HepG2 (cell line): ENCODE measurements around the gene PRRC1. TPM values are rescaled to one million over a fixed set of nuclear protein-coding genes. Genes with fewer than 3 reads are reported as not detected.

Source experiments
- ATAC-seq: fragments of 200-7000 bp; cut with Tn5 transposase; 3 replicates; pipeline ENCODE4 v1.9.1; 2020; ENCODE audit warnings: mild to moderate bottlenecking, moderate library complexity
- BruUV-seq: library from RNA; stranded (reverse); fragments of 400-500 nt; replicated peaks from 2 replicates; lab custom pipeline; 2021; lab: Mats Ljungman, UMichigan
- CTCF ChIA-PET: fragments of 300-600 bp; formaldehyde crosslinking; extraction: SDS; loops from one replicate; lab custom pipeline; 2021; ENCODE audit warnings: low total read pairs, inconsistent platforms, low intra/inter-chr PET ratio; lab: Yijun Ruan, JAX
- POLR2A ChIA-PET: fragments of 350-600 bp; sonication (Branson Sonifier 250); formaldehyde crosslinking; loops from one replicate; lab custom pipeline; 2020; ENCODE audit warnings: antibody characterized with exemption, inconsistent platforms; lab: Yijun Ruan, JAX
- DNase-seq: peaks from one replicate; pipeline ENCODE4 v3.0.0-alpha.2; 2015; ENCODE audit warnings: low spot score
- FAIRE-seq: peaks from 3 replicates; lab custom pipeline; 2011; peaks lifted over from hg19 to GRCh38; lab: Jason Lieb, UNC
- H2AFZ ChIP-seq: one replicate; pipeline ENCODE4 v1.6.1; 2011; ENCODE audit warnings: low read length, inconsistent platforms
- H3K27ac ChIP-seq: fragments of 300-600 bp; 3 replicates; pipeline ENCODE4 v1.8.0; 2011; ENCODE audit warnings: mixed run types, mild to moderate bottlenecking, mixed read lengths, low read length, inconsistent platforms; ENCODE audit not compliant: insufficient read depth; ENCODE audit errors: extremely low read length
- H3K27me3 ChIP-seq, 2 experiments: fragments of 200-600 bp in 1 of 2; 2 replicates in 1 of 2; 3 replicates in 1 of 2; pipeline versions ENCODE4 v1.6.0 to v1.8.0; 2011; ENCODE audit warnings: low read length in 2 of 2, mild to moderate bottlenecking in 2 of 2, moderate library complexity in 2 of 2, inconsistent platforms in 1 of 2; ENCODE audit not compliant: insufficient read depth in 2 of 2, control insufficient read depth in 1 of 2
- H3K36me3 ChIP-seq, 2 experiments: fragments of 200-600 bp in 1 of 2; replicated peaks in 1 of 2; 2 replicates in 1 of 2; 3 replicates in 1 of 2; pipeline versions ENCODE4 v1.5.1 to v1.8.0; 2011; ENCODE audit warnings: low read length in 2 of 2, inconsistent platforms in 1 of 2; ENCODE audit not compliant: insufficient read depth in 2 of 2, control insufficient read depth in 1 of 2
- H3K4me1 ChIP-seq: 2 replicates; pipeline ENCODE4 v1.5.1; 2012; ENCODE audit warnings: low read length, inconsistent platforms; ENCODE audit not compliant: insufficient read depth
- H3K4me2 ChIP-seq: 2 replicates; pipeline ENCODE4 v1.6.0; 2011; ENCODE audit warnings: low read depth, low read length, inconsistent platforms
- H3K4me3 ChIP-seq, 3 experiments: fragments of 200-600 bp in 1 of 3; sonication (generic), shearing (Covaris generic) in 1 of 3; replicated peaks in 1 of 3; 2 replicates each; pipeline ENCODE4 v1.5.1; 2011 to 2016; ENCODE audit warnings: low read length in 3 of 3, inconsistent platforms in 2 of 3, low read depth in 2 of 3, mild to moderate bottlenecking in 2 of 3, control low read depth in 1 of 3, mixed read lengths in 1 of 3; ENCODE audit not compliant: insufficient read depth in 1 of 3
- H3K79me2 ChIP-seq: one replicate; pipeline ENCODE4 v1.6.1; 2011; ENCODE audit warnings: low read length, inconsistent platforms; ENCODE audit not compliant: insufficient read depth
- H3K9ac ChIP-seq: 2 replicates; pipeline ENCODE4 v1.6.0; 2011; ENCODE audit warnings: mild to moderate bottlenecking, low read depth, low read length, inconsistent platforms; ENCODE audit not compliant: insufficient read depth
- H3K9me3 ChIP-seq: 2 replicates; pipeline ENCODE4 v1.5.1; 2012; ENCODE audit warnings: mild to moderate bottlenecking, low read length
- H4K20me1 ChIP-seq: 2 replicates; pipeline ENCODE4 v1.6.0; 2011; ENCODE audit warnings: inconsistent platforms, mild to moderate bottlenecking, low read length, moderate library complexity; ENCODE audit not compliant: insufficient read depth
- SNRNP70 ChIP-seq: fragments of 200-400 bp; formaldehyde crosslinking; IDR thresholded peaks from 2 replicates; pipeline ENCODE4 v1.6.1; 2017; ENCODE audit warnings: mild to moderate bottlenecking, low read depth, low read length, moderate library complexity
- TAF15 ChIP-seq: fragments of 200-400 bp; formaldehyde crosslinking; IDR thresholded peaks from one replicate; pipeline ENCODE4 v1.6.1; 2018; ENCODE audit warnings: mild to moderate bottlenecking, low read depth, low read length; ENCODE audit not compliant: poor library complexity, severe bottlenecking
- WGBS: methylation state at CpG from one replicate; pipeline ENCODE4 v1.1.6; 2017; ENCODE audit warnings: low lambda C conversion rate; 5-methylcytosine and 5-hydroxymethylcytosine counted together
- in situ Hi-C: cut with HindIII; loops from 2 replicates; pipeline ENCODE4 v1.10.0; 2017; ENCODE audit warnings: low pct_unique_long_range_greater_than_20kb; ENCODE audit not compliant: extremely low pct_ligation_motif_present
- intact Hi-C: fragments of 100-400 bp; cut with micrococcal nuclease; formaldehyde crosslinking; loops from one replicate; pipeline ENCODE4 v1.10.0; 2022; ENCODE audit not compliant: unreplicated experiment
- polyA plus RNA-seq, 8 experiments: library from polyadenylated mRNA; depleted of rRNA in 3 of 8; stranded (reverse) in 7 of 8; unstranded in 1 of 8; fragments of >200 nt; fragmentation: Illumina TruSeq in 4 of 8; extraction: Trizol in 4 of 8; gene quantifications; 2 replicates each; pipeline versions ENCODE4 v1.2.1 to v1.2.3, GENCODE V29; 2011 to 2016; ENCODE audit warnings: low read depth in 4 of 8, missing spikeins in 1 of 8, mixed read lengths in 1 of 8; ENCODE audit not compliant: insufficient read depth in 1 of 8
- total RNA-seq, 5 experiments: library from RNA; depleted of rRNA; stranded (reverse); fragments of >200 nt; fragmentation: Illumina TruSeq; extraction: Trizol; gene quantifications; 2 replicates each; pipeline ENCODE4 v1.2.3, GENCODE V29; 2016; ENCODE audit warnings: low read depth in 1 of 5
- TF ChIP-seq, protein P1 (sequence below): sonication (generic); formaldehyde crosslinking; IDR thresholded peaks from 2 replicates; pipeline ENCODE4 v1.5.1; 2020; ENCODE audit warnings: missing genetic modification reagents, mild to moderate bottlenecking, borderline replicate concordance

The PRRC1 gene
- total and polyA plus RNA-seq, 2 of the 13 experiments (the other 11 are each of a cell fraction or from before 2014, with no cell fraction given), result 48.5 to 51.9 TPM

DNA sequence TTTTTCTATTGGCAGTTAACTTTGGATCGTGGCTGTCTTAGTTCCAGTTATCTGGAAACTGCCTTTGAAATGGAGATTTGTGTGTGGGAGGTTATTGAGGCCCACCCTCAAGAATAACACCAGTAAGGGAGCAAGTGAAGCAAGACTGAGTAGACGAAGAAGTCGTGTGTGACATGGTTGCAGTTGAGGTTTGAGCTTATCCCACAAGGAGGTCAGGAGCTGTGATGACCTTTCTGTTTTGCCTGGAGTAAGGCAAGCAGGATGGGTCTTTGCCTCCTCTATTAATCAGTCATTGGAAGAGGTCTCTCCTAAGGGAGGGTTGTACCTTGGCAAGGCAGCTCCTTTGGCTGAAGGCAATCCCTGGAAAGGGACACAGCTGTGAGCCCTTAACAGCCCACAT is 81.9 kb downstream of the PRRC1 start:
- Histone ChIP-seq H3K27me3 (no peaks in the 10 kb centered on the region), H3K9ac (no peak overlapping the region), H4K20me1 (no peaks in the 10 kb centered on the region), H3K36me3 (no peaks in the 10 kb centered on the region), H3K27ac (no peak overlapping the region), H3K4me3 (no peak overlapping the region), H3K79me2 (no peaks in the 10 kb centered on the region), H3K9me3 (no peaks in the 10 kb centered on the region), H3K4me1 (no peaks in the 10 kb centered on the region), H3K4me2 (no peak overlapping the region), H2AFZ (no peak overlapping the region)
- no peak for ATAC-seq
- ChIA-PET CTCF (no interaction called here), POLR2A (no interaction called here)
- intact Hi-C loops (no loop called here), in situ Hi-C loops (no loop called here)
- BruUV-seq, result no TSS peak
- FAIRE-seq, result no peak
- TF ChIP-seq SNRNP70 (no peak), TAF15 (no peak)
- no peak for DNase-seq
- 43% methylated on average over 3 of the region's 3 CpGs for WGBS

DNA sequence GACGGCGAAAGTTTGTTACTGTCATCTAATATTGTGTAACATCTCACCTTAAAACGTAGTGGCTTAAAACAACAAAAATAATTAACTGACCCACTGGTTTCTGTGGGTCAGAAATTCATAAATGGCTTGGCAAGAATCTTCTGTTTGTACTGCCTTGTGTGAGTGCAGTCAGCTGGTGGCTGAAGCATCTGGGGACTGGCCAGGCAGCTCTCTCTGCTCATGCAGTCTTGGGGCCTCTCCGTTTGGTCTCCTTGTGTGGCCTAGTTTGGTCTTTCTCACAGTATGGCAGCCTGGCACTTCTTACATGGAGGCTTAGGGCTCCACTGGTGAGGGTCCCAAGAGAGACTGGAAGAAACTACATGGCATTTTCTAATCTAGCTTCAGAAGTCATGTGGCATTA is 82.4 kb downstream of the PRRC1 start:
- TF ChIP-seq, protein P1, sequence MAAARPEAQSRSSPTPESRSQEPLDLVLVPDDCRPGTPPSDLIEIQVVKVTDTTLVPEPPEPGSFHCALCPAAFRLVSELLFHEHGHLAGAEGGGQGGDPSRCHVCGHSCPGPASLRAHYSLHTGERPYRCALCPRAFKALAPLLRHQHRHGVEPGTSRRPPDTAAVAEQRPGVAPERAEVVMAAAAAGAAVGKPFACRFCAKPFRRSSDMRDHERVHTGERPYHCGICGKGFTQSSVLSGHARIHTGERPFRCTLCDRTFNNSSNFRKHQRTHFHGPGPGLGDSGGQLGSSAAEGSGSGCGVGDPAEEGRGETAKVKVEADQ (CRISPR knock-in tag), result no peak
- no peaks in the 10 kb centered on the region for H3K9me3 ChIP-seq
- ChIA-PET POLR2A (no interaction called here), CTCF (no interaction called here)
- BruUV-seq, result no TSS peak
- DNase-seq (no peak), FAIRE-seq (no peak), ATAC-seq (no peak)
- no peaks in the 10 kb centered on the region for H4K20me1 ChIP-seq
- H3K27me3 ChIP-seq, result no peaks in the 10 kb centered on the region
- no peaks in the 10 kb centered on the region for H3K4me1 ChIP-seq
- no peak overlapping the region for H3K4me3 ChIP-seq
- H3K79me2 ChIP-seq, result no peaks in the 10 kb centered on the region
- H2AFZ ChIP-seq, result no peak overlapping the region
- 35% methylated on average over 4 of the region's 4 CpGs for WGBS
- no peak overlapping the region for H3K9ac ChIP-seq
- no peak overlapping the region for H3K27ac ChIP-seq
- intact Hi-C loops, result no loop called here
- no peaks in the 10 kb centered on the region for H3K36me3 ChIP-seq
- no peak overlapping the region for H3K4me2 ChIP-seq
- in situ Hi-C loops, result no loop called here
